ENCODE results near the gene PTPRM.

Gene PTPRM

GRCh38 chr18:8069708-8070107 lies 502.6 kb downstream of the PTPRM start:
- Histone ChIP-seq H3K27ac (ENCODE audit: extremely low read depth, low read depth, low read length) (no peak overlapping the region), H3K36me3 (ENCODE audit: control insufficient read depth in 2 of 2, insufficient read depth in 1 of 2, low read length in 2 of 2) (no peaks in the 10 kb centered on the region), H3K9me3 (ENCODE audit: control insufficient read depth, insufficient read depth, low read depth, low read length) (no peaks in the 10 kb centered on the region), H3K4me1 (ENCODE audit: control insufficient read depth, insufficient read depth, low read length) (0 out of 2 replicates have a peak, but pooled peaks cover 2% of the 10 kb centered on the region), H3K4me3 (ENCODE audit: low read depth, low read length) (no peak overlapping the region)
- TF ChIP-seq ZNF626 (tag by site-specific recombination; IDR thresholded peaks at IDR 0.05) (no peak), IKZF3 (tag by site-specific recombination; IDR thresholded peaks at IDR 0.05) (no peak), ZNF23 (tag by site-specific recombination; IDR thresholded peaks at IDR 0.05; ENCODE audit: borderline replicate concordance) (no peak), ZNF324 (tag by site-specific recombination; IDR thresholded peaks at IDR 0.05) (no peak), ZNF157 (tag by site-specific recombination; IDR thresholded peaks at IDR 0.05) (no peak), ZSCAN18 (tag by site-specific recombination; IDR thresholded peaks at IDR 0.05) (no peak)
- ChIA-PET POLR2A (no interaction called here), CTCF (no interaction called here)

GRCh38 chr18:8073167-8073566 lies 506.1 kb downstream of the PTPRM start:
- TF ChIP-seq ZNF654 (tag by site-specific recombination; IDR thresholded peaks at IDR 0.05; ENCODE audit: low read depth) (no peak), ATF2 (tag by site-specific recombination; IDR thresholded peaks at IDR 0.05; ENCODE audit: low read depth) (peak; percentile 83)
- no peak overlapping the region for H3K4me3 ChIP-seq (ENCODE audit: low read depth, low read length)
- H3K27ac ChIP-seq (ENCODE audit: extremely low read depth, low read depth, low read length) = no peak overlapping the region
- ChIA-PET POLR2A (no interaction called here), CTCF (interaction anchor here (1.2 kb wide), 1 partner anchor 15 kb away, joined by 3 read pairs; no protein-coding TSS in a partner anchor)
- H3K9me3 ChIP-seq (ENCODE audit: control insufficient read depth, insufficient read depth, low read depth, low read length) = no peaks in the 10 kb centered on the region
- 0 out of 2 replicates have a peak, but pooled peaks cover 2% of the 10 kb centered on the region for H3K4me1 ChIP-seq (ENCODE audit: control insufficient read depth, insufficient read depth, low read length)
- no peaks in the 10 kb centered on the region for H3K36me3 ChIP-seq (ENCODE audit: control insufficient read depth in 2 of 2, insufficient read depth in 1 of 2, low read length in 2 of 2)

GRCh38 chr18:8080092-8080491 lies 513.0 kb downstream of the PTPRM start:
- Histone ChIP-seq H3K36me3 (ENCODE audit: control insufficient read depth in 2 of 2, insufficient read depth in 1 of 2, low read length in 2 of 2) (no peaks in the 10 kb centered on the region), H3K9me3 (ENCODE audit: control insufficient read depth, insufficient read depth, low read depth, low read length) (no peaks in the 10 kb centered on the region), H3K4me1 (ENCODE audit: control insufficient read depth, insufficient read depth, low read length) (no peaks in the 10 kb centered on the region; the same call in 1 of the 2 replicates), H3K27ac (ENCODE audit: extremely low read depth, low read depth, low read length) (no peak overlapping the region), H3K4me3 (ENCODE audit: low read depth, low read length) (no peak overlapping the region)
- CTCF ChIA-PET = interaction anchor here (0.5 to 1.4 kb wide), 3 partner anchors 9 to 309 kb away, joined by 3 to 4 read pairs (median 3); no protein-coding TSS in a partner anchor
- POLR2A ChIA-PET = no interaction called here
- TF ChIP-seq ZNF16 (tag by site-specific recombination; IDR thresholded peaks at IDR 0.05; ENCODE audit: low read depth) = no peak
- no peak for TF ChIP-seq ZNF184 (tag by site-specific recombination; IDR thresholded peaks at IDR 0.05)
- no peak for TF ChIP-seq KLF16 (tag by site-specific recombination; IDR thresholded peaks at IDR 0.05)
- TF ChIP-seq ZNF548 (tag by site-specific recombination; IDR thresholded peaks at IDR 0.05) = no peak
- TF ChIP-seq PRDM10 (tag by site-specific recombination; IDR thresholded peaks at IDR 0.05) = no peak
- no peak for TF ChIP-seq ZSCAN4 (tag by site-specific recombination; IDR thresholded peaks at IDR 0.05)

Measured in HEK293 (cell line).